IPS-NIHi11 (cell line): ENCODE data around the gene BABAM2.
"Not testable (repeated sequence)": the region's sequence is repeated elsewhere in the genome, so short reads cannot be mapped to it uniquely, and the experiment has no call there.

Experiments used
- DNase-seq: peaks from one replicate; pipeline ENCODE4 v3.0.0; 2012; ENCODE audit warnings: mixed read lengths, low spot score

BABAM2 gene

DNA sequence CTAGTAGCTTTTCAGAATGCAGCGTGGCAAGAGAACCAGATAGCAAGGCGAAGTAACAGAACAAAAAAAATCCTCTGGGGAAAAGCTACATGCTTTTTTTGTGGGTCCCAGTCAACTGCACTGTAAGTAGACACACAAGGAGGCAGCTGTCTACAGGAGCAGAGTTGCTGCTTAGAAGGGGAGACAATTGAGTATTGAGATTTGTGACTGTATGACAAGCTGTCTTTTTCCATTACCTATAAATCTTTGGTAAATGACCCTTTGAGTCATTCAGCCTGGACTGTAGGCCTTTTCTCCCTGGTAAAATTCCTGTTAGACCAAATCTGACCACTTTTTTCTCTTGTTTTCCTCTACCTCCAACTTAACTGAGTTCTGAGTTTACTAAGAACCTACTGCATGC lies 358.0 kb downstream of the BABAM2 start:
- DNase-seq = no peak

DNA sequence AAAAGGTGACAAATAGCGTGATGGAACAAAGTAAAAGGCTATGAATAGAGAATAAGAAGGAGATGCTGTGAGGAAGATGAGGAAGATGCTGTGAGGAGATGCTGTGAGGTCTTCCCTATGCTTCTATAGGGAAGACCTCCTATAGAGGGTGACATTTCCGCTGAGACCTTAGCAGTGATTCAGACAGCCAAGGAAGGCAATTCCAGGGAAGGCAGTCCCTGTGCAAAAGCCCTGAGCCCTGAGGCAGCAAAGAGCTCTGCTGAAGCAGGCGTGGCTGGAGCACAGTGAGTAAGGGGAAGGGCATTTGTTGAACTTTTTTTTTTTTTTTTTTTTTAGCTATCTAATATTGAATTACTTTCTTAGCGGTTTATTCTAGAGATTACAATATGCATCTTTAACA lies 359.5 kb downstream of the BABAM2 start:
- DNase-seq = no peak

DNA sequence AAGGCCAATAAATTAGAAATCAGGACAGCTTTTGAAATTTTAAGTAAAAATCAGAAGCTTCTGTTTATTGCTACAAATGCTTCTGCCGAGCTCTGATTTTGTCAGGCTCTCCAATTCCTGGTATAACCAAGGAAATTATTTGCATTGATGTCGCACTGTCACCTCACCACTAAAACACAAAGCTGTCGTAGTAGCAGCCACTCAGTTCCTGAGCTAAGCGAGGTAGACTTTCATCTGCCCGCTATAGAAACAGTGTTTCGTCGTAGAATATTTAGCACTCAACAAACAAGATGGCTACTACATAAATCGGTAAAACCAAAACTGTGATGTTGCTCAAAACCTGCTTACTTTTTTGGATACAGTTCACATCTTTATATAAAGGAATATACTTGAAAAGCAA lies 360.8 kb downstream of the BABAM2 start:
- no peak for DNase-seq

GRCh38 chr2:28252311-28252710 lies 361.8 kb downstream of the BABAM2 start:
- no peak for DNase-seq

- DNase-seq = no peak
Observed at GRCh38 chr2:28253543-28253942, 363.0 kb downstream of the BABAM2 start.

DNA sequence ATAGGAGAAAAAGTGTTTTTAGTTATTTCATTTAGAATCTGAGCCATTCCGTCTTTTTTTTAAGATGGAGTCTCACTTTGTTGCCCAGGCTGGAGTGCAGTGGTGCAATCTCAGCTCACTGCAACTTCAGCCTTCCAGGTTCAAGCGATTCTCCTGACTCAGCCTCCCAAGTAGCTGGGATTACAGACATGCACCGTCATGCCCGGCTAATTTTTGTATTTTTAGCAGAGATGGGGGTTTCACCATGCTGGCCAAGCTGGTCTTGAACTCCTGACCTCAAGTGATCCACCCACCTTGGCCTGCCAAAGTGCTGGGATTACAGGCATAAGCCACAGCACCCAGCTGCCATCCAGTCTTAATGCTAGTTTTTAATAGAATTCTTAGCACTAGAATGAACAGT lies 364.7 kb downstream of the BABAM2 start:
- not testable (repeated sequence) for DNase-seq

DNA sequence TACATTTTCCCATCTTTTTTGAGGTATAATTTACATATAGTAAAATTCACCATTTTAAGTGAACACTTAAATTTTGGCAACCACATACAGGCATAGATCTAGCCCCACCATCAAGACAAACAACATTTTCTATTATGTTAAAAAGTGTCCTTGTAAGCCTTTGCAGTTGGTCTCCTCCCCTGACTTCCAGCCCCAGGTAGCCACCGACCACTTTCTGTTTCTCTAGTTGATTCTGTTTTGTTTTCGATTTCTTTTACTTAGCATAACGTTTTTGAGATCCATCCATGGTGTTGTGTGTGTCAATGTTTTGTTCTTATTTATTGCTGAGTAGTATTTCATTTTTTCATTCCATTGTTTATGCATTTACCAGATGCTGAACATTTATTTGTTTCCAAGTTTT lies 366.7 kb downstream of the BABAM2 start:
- no peak for DNase-seq

GRCh38 chr2:28259226-28259625 lies 368.7 kb downstream of the BABAM2 start:
- DNase-seq = not testable (repeated sequence)

DNA sequence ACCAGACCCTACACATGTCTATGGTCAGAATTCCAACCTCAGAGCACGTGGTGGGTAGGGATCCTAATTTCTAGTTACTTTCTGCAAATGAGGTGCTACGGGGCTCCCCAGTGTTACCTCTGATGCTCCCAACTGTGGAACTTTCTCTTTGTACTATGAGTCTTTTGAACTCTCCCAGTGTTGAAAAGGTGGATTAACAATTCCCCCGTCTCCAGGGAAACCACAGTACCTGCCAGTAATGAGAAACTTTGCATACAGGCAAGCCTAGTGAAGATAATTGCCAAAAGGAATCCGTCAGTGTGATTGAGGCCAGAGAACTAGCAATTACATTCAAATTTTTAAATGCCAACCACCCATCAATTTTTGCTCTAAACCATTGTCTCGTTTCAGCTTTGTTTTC lies 373.2 kb downstream of the BABAM2 start:
- peak; percentile 26 for DNase-seq

- DNase-seq = no peak
Observed at GRCh38 chr2:28267282-28267681, 376.8 kb downstream of the BABAM2 start.

- no peak for DNase-seq
Observed at GRCh38 chr2:28268386-28268785, 377.9 kb downstream of the BABAM2 start.

GRCh38 chr2:28269019-28269784 lies 378.7 kb downstream of the BABAM2 start:
- DNase-seq = no peak

DNA sequence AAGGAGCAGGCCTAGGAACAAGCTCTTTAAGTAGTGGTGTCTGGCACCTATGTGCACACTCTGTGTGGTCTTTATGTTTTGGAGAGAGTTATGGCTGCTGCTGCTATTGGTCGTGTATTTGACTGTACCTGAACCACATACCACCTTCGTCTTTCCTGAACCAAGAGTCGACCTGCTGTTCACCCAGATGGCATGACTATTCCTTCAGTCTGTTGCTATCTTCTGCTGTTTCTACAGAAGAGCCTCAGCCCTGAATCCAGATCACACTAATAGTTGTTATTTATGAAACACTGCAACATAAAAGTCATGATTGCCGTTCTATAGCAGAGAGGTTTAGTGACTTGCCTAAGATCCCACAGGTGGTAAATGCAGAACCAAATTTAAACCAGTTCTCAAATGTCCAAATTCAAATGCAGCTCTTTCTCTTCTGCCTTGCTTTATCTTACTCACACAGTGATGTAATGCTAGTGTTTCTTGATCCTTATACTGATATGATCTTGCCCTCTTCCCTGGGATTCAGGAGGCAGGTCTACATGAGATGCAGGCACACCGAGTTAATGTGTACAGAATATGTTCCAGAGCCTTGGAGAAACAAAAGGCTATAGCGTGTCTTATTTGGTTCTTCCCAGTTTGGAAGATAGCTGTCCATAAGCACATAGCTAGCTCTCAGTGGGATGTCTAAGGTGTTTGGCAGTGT lies 380.1 kb downstream of the BABAM2 start:
- DNase-seq = no peak

GRCh38 chr2:28271231-28271918 lies 380.8 kb downstream of the BABAM2 start:
- no peak for DNase-seq

DNA sequence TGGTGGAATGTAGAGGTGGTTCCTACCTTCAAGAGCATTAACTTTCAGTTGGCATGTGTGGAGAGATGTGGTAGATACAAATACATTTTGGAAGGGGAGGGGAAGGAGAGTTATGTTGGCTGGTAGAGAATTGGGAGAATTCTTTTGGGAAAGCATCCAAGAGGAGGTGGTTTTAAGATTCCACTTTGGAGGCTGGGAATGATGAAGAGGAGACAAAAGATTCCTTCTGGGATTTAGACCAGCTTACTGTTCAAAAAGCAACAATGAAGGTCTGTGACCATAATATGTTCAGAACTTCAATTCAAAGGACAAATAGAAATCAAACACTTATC lies 381.4 kb downstream of the BABAM2 start:
- no peak for DNase-seq

DNA sequence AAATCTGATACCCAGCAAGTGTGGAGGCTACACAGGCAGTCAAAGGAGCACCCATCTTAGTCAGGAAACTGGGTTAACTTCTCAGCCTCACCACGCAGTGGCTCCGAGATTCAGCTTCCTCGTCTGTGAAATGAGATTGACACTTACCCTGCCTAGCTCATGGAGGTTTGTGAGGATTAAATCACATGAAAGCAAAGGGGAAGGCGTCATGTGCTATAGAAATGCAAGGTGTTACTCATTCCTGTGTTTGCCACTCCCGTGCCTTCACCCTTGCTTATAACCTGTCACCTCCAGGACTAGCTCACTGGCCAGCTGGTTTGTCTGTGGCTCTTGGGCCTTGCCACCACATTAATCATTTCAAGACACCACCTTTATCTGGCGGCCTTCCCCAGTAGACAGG lies 383.2 kb downstream of the BABAM2 start:
- DNase-seq = no peak

DNA sequence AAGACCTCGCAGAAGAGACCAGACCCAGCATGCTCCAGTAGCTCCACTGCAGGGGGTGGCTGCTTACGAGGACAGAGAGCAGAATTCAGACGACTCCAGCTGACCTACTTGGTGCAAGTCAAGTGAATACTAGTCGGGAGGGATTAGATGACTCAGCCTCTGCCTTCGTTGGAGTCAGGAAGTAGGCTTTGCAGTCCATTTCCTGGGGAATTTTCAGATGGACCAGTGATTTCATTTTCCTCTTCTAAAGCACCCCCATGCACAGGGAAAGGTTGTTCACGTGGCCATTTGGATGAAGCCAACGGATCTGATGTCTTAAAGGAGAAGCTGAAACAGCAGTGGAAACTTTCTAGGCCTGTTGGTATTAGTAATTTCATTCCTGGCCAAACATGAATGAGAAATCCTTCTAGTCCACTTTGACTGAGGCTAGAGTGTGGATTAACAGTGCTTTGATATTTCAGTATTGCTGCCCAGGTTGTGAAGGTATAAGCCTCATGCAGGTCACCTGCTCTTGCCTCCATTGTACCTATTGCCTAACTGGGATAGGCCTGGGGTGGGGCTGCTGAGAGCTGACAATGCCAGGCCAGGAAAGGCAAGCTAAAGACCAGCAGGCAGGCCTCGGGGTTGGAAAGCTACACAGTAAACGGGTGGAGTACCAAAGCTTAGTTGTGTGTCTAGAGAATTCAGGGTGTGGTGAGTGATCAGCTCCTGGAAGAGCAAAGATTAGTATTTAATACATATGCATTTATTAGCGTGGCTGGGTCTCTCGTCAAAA lies 384.6 kb downstream of the BABAM2 start:
- DNase-seq = peak; percentile 26

GRCh38 chr2:28276076-28276618 lies 385.6 kb downstream of the BABAM2 start:
- peak; percentile 26 for DNase-seq

GRCh38 chr2:28276807-28277206 lies 386.3 kb downstream of the BABAM2 start:
- no peak for DNase-seq

GRCh38 chr2:28277466-28277865 lies 386.9 kb downstream of the BABAM2 start:
- DNase-seq = no peak

GRCh38 chr2:28279371-28279770 lies 388.8 kb downstream of the BABAM2 start:
- no peak for DNase-seq

- DNase-seq = no peak
Observed at GRCh38 chr2:28280619-28281018, 390.1 kb downstream of the BABAM2 start.
